ENCODE measurements around the gene CCDC57.

The CCDC57 gene

DNA sequence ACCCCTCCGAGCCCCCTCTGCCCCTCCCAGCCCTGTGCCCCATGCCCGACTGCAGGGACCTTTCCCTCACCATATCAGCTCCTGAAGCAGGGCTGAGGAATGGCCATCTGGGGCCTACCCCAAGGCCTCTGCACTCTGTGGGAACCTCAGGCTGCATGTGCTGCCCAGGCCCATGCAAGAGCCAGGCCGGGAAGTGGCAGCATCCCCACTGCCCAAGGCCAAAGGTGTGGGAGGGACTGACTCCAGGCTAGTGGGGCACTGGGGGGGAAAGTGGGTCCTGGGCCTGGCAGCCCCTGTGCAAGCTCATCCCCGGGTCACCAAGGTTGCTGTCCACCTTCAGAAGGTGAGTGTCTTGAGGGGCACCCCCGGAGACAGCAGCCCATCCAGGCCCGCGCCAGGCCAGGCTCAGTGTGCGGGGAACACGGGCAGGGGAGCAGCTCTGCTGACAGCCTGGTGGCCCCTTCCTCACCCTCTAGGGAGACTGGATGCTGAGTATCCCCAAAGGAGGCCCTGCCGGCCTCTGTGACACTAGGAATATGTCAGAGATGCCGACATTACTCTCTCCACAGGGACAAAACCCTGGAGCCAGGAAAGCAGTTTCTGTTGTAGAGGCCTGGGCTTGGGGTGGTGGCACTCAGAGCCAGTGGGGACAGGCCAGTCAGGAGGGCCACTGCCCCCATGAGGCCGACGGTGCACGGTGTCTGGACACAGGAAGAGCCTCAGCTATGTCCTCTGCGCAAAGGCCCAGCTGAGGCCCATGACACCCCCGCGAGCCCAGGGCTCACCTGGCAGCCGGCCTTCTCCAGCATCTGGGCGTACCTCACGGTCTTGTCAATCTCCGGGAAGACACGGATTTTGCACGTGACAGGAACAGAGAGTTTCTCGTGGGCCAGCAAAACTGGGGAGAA lies 150.3 kb downstream of the CCDC57 start:
- ChIA-PET POLR2A (ENCODE audit: low non-redundant PET) (no interaction called here), CTCF (interaction anchor here (0.6 to 0.7 kb wide), 3 partner anchors 32 to 59 kb away, joined by 3 to 4 read pairs (median 3); no protein-coding TSS in a partner anchor)
- DNase-seq (ENCODE audit: low spot score) = no peak
- H3K27ac ChIP-seq = peak overlapping the region; percentile 79
- TF ChIP-seq, protein P1, sequence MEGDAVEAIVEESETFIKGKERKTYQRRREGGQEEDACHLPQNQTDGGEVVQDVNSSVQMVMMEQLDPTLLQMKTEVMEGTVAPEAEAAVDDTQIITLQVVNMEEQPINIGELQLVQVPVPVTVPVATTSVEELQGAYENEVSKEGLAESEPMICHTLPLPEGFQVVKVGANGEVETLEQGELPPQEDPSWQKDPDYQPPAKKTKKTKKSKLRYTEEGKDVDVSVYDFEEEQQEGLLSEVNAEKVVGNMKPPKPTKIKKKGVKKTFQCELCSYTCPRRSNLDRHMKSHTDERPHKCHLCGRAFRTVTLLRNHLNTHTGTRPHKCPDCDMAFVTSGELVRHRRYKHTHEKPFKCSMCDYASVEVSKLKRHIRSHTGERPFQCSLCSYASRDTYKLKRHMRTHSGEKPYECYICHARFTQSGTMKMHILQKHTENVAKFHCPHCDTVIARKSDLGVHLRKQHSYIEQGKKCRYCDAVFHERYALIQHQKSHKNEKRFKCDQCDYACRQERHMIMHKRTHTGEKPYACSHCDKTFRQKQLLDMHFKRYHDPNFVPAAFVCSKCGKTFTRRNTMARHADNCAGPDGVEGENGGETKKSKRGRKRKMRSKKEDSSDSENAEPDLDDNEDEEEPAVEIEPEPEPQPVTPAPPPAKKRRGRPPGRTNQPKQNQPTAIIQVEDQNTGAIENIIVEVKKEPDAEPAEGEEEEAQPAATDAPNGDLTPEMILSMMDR (conservative IDR thresholded peaks at IDR 0.05; ENCODE audit: low read depth) = no peak

DNA sequence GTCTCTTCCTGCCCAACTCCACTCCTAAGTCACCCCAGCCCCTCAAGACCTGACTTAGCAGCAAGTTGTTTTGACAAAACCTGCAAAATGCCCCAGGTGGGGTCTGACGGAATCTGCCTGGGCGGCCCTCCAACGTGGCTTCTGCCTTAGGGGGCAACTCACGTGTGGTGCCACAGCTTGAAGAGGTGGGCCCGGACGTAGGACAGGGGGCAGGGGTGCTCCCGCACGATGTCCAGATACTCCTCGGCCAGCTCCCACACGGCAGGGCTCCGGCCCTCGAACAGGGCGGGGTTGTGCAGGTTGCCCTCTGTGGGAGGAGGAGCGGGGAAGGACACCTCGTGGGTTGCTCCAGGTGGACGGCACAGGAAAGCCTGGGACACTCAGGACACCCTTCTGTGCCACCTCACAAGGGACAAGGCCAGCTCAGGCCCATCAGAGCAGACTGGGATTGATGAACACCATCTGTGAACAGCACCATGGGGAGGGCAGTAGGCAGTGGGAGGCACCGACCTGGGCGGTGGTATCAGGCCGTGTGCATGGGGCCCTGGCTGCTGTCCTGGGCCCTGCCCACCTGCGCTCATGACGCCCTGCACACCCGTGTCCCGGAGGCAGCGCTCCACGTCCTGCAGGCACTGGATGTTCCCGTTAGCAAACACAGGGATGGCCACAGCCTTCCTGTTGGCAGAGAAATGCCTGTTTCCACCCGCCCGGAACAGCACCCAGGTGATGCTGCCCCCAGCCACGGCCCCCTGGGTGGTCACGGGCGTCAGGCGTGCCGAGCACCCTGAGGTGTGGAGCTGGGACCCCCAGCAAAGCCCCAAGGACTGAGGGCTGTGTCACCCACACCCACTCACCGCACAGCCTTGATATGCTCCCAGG lies 151.4 kb downstream of the CCDC57 start:
- no peak for DNase-seq (ENCODE audit: low spot score)
- POLR2A ChIA-PET (ENCODE audit: low non-redundant PET) = no interaction called here
- peak overlapping the region; percentile 79 for H3K27ac ChIP-seq
- CTCF ChIA-PET = interaction anchor here (0.6 kb wide), 1 partner anchor 31 kb away, joined by 3 read pairs; no protein-coding TSS in a partner anchor
- TF ChIP-seq, protein P1 (conservative IDR thresholded peaks at IDR 0.05; ENCODE audit: low read depth) = no peak

DNA sequence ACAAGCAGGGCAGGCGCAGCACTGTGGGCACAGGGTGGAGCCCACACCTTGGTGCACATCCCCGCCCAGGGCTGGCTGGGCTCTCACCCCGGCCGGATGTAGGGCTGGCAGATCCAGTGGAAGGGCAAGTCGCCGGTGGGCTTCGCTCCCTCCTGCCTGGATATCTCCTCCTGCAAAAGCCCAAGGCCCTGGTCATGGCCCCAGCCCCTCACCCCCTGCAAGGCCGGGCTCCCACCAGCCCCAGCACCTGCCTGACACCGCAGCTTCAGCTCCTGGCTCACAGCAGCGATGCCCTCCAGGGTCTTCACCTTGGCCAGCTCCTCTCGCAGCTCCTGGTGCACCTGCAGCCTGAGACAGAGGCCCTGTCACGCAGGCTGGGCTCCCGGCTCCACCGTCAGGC lies 152.0 kb downstream of the CCDC57 start:
- no peak for DNase-seq (ENCODE audit: low spot score)
- POLR2A ChIA-PET (ENCODE audit: low non-redundant PET) = no interaction called here
- TF ChIP-seq, protein P1 (conservative IDR thresholded peaks at IDR 0.05; ENCODE audit: low read depth) = no peak
- CTCF ChIA-PET = no interaction called here
- peak overlapping the region; percentile 79 for H3K27ac ChIP-seq

DNA sequence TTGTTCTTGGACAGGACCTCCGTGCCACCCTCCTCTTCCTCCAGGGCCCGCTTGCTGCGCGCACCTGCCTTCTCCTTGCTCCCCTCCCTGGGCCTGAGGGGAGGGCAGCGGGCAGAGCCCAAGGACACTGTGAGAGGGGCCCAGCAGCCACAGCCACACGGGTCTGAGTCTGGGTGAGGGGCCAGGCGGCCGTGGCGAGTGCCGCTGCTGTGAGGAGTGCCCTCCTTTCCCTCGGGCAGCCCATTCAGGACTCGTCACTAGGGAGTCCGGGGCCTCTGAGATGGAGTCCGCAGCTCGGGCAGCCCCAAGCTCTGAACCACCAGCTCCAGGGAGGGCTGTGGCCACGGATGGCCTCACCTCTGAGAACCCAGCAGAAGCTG lies 152.7 kb downstream of the CCDC57 start:
- TF ChIP-seq, protein P1 (conservative IDR thresholded peaks at IDR 0.05; ENCODE audit: low read depth) = no peak
- ChIA-PET POLR2A (ENCODE audit: low non-redundant PET) (interaction anchor here (0.6 kb wide), 1 partner anchor 90 kb away, joined by 3 read pairs; no protein-coding TSS in a partner anchor), CTCF (no interaction called here)
- DNase-seq (ENCODE audit: low spot score) = no peak
- H3K27ac ChIP-seq = peak overlapping the region; percentile 79

DNA sequence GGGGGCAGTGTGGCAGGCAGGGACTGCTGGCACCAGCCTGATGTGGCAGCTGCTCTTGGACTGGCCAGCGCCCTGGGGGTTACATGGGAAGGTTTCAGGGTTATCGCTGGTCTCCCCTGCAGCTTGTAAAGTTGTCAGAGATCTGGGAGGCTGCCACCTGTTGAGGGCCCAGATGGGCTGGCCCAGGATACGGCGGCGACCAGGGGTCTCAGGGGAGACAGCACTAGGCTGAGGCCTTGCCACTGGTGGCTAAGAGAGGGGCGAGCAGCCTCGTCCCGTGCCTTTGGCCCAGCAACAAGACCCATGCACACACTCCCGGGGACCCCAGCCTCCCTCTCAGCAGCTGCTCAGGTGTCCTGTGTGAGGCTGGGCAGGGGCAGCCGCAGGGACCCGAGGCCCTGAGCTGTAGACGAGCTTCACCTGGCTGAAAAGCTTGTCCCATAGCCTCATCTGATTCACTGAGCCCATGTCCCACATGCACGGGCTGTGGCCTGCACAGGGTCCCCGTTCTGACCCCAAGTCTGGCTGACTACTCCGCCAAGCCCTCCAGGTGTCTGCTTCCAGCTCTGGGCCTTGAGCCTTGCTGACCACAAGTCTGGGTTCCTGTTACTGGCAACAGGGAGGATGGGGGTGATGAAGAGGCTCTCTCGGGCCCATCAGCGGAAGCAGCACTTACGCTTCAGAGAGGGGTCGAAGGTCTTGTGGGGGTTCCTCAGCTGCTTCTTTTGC lies 153.2 kb downstream of the CCDC57 start:
- DNase-seq (ENCODE audit: low spot score) = no peak
- TF ChIP-seq, protein P1 (conservative IDR thresholded peaks at IDR 0.05; ENCODE audit: low read depth) = no peak
- POLR2A ChIA-PET (ENCODE audit: low non-redundant PET) = interaction anchor here (0.6 kb wide), 1 partner anchor 89 kb away, joined by 3 read pairs; no protein-coding TSS in a partner anchor

DNA sequence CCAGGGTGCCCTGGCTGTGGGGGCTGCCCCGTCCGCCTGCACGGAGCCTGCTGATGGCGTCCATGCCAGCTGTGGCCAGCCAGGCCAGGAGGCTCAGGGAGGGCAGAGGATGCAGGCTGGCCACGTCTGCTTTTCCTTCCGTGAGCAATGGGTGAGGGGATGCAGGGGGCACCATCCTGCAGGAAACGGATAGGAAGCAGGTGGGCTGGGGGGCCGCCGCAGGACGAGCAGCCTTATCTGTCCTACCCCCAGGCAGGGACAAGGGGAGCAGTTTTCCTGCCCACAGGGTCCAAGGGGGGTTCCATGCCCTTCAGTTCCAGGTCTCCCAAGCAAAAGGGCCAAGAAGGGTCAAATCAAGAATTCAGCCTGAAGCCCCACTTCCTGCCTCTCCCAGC lies 153.8 kb downstream of the CCDC57 start:
- no peak for DNase-seq (ENCODE audit: low spot score)
- peak overlapping the region; percentile 79 for H3K27ac ChIP-seq
- ChIA-PET CTCF (no interaction called here), POLR2A (ENCODE audit: low non-redundant PET) (no interaction called here)
- TF ChIP-seq, protein P1 (conservative IDR thresholded peaks at IDR 0.05; ENCODE audit: low read depth) = no peak

More for the DNA sequence above, 153.2 kb downstream of the CCDC57 start:
- H3K27ac ChIP-seq = peak overlapping the region; percentile 79
- CTCF ChIA-PET = no interaction called here
